Measurements from ENCODE around the gene PLAAT2.

- TF ChIP-seq EZH2 (IDR thresholded peaks at IDR 0.05; ENCODE audit: borderline replicate concordance, insufficient read depth, low read depth, low read length, poor library complexity, severe bottlenecking) (no peak), CTCF (IDR thresholded peaks at IDR 0.05) (no peak)
Observed at GRCh38 chr11:63558459-63559157, 4.6 kb downstream of the PLAAT2 start.
